ENCODE data around the gene GPC5.
A peak's percentile ranks its signal among the peaks of the same experiment; 100 is the strongest.

The GPC5 gene

GRCh38 chr13:91709180-91709579 lies 310.8 kb downstream of the GPC5 start:
- no peak for DNase-seq (ENCODE audit: low read depth)
- H3K4me3 ChIP-seq (ENCODE audit: low read depth, low read length) = no peak overlapping the region
- no peak for TF ChIP-seq CTCF (conservative IDR thresholded peaks at IDR 0.05; ENCODE audit: low read depth, low read length)

GRCh38 chr13:91710733-91711132 lies 312.3 kb downstream of the GPC5 start:
- no peak overlapping the region for H3K4me3 ChIP-seq (ENCODE audit: low read depth, low read length)
- no peak for DNase-seq (ENCODE audit: low read depth)
- TF ChIP-seq CTCF (conservative IDR thresholded peaks at IDR 0.05; ENCODE audit: low read depth, low read length) = no peak

- TF ChIP-seq CTCF (conservative IDR thresholded peaks at IDR 0.05; ENCODE audit: low read depth, low read length) = no peak
- DNase-seq (ENCODE audit: low read depth) = no peak
- no peak overlapping the region for H3K4me3 ChIP-seq (ENCODE audit: low read depth, low read length)
These were observed 316.4 kb downstream of the GPC5 start for GRCh38 chr13:91714855-91715254.

GRCh38 chr13:91716436-91717065 lies 318.1 kb downstream of the GPC5 start:
- TF ChIP-seq CTCF (conservative IDR thresholded peaks at IDR 0.05; ENCODE audit: low read depth, low read length) = no peak
- H3K4me3 ChIP-seq (ENCODE audit: low read depth, low read length) = no peak overlapping the region
- no peak for DNase-seq (ENCODE audit: low read depth)

- H3K4me3 ChIP-seq (ENCODE audit: low read depth, low read length) = no peak overlapping the region
- no peak for TF ChIP-seq CTCF (conservative IDR thresholded peaks at IDR 0.05; ENCODE audit: low read depth, low read length)
- DNase-seq (ENCODE audit: low read depth) = peak; percentile 15
These were observed 320.6 kb downstream of the GPC5 start for GRCh38 chr13:91719033-91719432.

- H3K4me3 ChIP-seq (ENCODE audit: low read depth, low read length) = no peak overlapping the region
- no peak for DNase-seq (ENCODE audit: low read depth)
- TF ChIP-seq CTCF (conservative IDR thresholded peaks at IDR 0.05; ENCODE audit: low read depth, low read length) = no peak
These were observed 323.0 kb downstream of the GPC5 start for GRCh38 chr13:91721413-91721812.

GRCh38 chr13:91722267-91722884 lies 324.0 kb downstream of the GPC5 start:
- H3K4me3 ChIP-seq (ENCODE audit: low read depth, low read length) = no peak overlapping the region
- peak; percentile 52 for DNase-seq (ENCODE audit: low read depth)
- peak; percentile 56 for TF ChIP-seq CTCF (conservative IDR thresholded peaks at IDR 0.05; ENCODE audit: low read depth, low read length)

All from choroid plexus epithelial cell (primary cell).